ENCODE results near the gene PCSK6.

PCSK6 gene

GRCh38 chr15:101499863-101500713 lies 10.6 kb upstream of the PCSK6 start:
- no peak for DNase-seq (ENCODE audit: low read depth, low spot score)

- DNase-seq (ENCODE audit: low read depth, low spot score) = no peak
Observed at GRCh38 chr15:101498717-101499480, 9.4 kb upstream of the PCSK6 start.

DNA sequence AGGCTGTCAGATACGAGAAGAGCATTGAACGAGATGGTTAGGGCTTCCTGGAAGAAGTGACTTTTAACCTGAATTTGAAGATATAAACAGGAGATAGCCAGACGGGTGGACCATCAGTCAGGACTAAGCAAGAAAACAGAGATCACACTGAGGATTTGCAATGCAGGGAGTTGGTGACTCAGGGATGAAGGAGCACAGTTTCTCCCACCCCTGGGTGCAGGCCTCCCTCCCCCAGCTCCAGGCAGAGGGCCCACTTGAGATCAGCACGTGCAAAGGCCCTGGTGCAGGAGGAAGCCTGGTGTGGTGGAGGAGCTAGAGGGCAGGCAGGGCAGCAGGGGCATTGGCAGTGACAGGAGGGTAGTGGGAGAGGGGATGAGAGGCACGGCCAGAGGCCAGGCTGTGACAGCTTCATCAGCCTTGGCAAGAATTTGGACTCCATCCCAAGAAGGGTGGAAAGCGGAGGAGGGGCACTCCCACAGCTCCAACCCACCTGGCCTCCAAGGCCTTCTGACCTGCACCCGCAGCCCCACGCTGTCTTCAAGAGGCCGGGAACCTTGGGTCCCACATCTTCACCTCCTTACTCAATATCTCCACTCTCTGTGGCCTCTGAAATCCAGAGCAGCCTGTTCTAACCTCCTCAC lies 8.7 kb upstream of the PCSK6 start:
- DNase-seq (ENCODE audit: low read depth, low spot score) = no peak

DNA sequence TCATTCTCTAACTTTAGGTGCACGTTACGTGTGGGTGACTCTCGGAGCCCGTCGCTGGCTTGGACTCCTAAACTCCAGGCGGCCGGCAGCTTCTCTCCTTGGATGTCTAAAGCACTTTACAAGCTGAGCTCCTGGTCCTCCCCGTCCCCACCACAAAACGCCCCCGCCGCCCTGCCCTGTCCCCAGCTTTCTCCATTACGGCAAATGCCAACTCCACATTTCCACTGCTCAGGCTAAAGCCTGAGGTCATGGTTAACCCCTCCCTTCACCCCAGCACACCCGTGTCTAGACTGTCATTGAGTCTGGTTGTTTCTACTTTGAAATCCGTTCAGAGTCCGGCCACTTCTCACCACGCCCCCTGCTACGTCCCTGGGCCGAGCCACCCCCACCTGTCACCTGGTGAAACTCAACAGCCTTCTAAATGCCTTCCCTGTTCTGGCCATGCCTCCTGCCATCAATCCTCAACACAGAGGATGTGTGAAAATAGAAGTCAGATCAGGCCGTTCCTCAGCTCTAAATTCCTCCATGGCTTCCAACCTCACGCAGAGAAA lies 8.1 kb upstream of the PCSK6 start:
- no peak for DNase-seq (ENCODE audit: low read depth, low spot score)

- DNase-seq (ENCODE audit: low read depth, low spot score) = no peak
Observed at GRCh38 chr15:101497017-101497416, 7.5 kb upstream of the PCSK6 start.

DNA sequence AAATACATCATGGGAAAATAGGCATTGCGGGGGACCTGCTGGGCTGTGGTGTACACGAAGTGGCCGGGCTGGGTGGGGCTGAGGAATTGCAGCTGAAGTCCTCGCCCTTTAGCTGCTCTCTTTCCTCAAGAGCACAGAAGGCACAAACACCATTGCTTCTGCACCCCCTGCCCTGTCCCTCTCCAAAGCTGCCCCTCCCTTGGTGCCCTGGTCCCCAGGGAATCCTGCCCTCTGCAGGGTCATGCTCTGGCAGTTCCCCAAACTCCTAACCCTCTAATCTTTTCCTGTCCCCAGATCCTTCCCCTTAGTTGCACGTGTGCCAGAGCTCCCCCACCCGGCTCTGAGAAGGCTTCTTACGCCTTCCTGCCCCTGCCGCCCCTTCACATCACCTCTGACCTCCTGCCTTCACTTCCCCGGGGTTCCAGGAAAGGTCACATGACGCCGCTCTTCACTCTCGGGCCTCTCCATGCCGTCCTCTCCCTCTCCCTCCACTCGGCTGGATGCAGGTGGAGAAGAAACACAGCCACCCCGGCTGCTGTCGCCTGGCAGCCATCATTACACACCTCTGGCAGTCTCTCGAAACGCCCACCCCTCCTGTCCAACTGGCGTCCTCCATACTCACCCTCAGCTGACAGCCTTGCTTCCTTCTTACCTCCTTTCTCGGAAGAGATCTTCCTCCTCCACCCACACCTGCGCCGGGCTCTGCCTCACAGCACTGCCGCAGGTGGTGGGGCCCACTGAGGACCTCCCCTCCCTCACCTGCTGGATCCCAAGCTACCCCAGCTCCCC lies 6.9 kb upstream of the PCSK6 start:
- DNase-seq (ENCODE audit: low read depth, low spot score) = no peak

DNA sequence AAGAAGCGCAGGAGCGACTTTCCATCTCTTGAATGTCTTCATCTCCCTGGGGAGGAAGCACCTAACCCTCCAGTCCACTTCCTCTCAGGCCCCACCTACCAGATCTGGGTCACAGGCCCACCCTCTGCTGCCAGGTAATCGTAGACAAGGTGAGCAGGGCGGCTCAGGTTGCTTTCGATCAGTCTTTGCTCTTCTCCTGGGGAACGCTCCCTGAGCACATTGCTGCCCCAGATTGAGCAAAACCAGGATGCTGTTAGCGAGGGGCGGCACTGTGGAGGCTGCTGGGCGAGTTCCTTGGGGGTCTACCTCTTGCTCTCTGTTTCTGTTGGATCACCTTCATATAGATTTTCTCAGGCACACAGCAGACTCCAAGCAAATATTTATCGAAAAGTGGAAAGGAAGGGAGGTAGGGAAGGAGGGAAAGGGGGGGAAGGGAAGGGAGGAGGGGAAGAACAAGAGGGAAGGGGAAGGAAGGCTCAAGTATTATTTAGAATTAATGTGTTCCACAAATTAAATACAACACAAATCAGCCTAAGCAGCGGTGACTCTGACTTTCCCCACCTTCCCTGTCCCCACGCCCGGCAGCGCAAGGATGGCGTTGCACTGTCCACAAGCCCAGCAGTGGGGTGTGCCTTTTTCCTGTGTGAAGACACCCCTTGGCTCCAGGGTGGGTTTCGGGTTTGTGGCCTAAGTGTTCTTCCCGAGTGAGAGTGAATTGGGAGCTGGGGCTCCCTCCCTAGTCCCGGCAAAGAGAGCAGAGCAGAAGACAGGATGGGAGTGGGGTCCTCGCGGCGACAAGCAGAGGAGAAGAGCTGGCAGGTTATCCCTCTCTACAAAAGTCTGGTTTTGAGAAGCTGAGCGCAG lies 6.1 kb upstream of the PCSK6 start:
- DNase-seq (ENCODE audit: low read depth, low spot score) = no peak

- DNase-seq (ENCODE audit: low read depth, low spot score) = no peak
Observed at GRCh38 chr15:101494251-101494796, 4.8 kb upstream of the PCSK6 start.

DNA sequence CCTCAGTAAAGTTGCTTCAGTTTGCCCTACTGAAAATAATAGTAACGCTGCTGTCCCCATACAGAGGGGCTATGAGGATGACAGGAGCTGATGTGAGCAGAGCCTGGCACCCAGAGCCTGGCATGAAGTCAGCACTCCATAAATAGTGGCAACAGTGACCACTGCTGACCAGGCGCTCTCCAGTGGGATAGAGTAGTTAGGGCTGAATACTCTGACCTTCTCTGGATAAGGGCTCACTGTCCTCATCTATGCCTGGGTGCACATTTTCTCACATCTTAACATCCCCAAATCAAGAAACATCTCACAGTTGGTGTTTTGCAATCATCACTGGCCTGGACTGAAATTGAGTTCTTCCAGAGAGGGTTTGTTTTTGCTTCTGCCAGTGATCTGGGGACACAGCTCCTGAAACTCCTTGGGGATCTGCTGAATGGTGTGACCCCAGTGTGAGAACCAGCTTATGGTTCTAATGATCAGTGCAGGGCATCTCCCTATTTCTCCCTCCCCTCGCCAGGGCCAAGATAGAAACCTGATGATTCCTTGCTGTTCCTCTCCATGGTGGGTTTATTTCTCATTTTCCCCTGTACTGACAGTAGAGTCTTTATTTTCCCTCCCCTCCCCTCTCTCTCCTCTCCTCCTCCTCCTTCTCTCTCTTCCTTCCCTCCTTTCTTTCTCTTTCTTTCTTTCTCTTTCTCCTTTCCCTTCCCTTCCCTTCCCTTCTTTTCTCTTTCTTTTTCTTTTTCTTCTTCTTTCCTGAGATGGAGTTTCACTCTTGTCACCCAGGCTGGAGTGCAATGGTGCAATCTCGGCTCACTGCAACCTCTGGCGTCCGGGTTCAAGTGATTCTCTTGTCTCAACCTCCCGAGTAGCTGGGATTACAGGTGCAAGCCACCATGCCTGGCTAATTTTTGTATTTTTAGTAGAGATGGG lies 3.5 kb upstream of the PCSK6 start:
- DNase-seq (ENCODE audit: low read depth, low spot score) = no peak

DNA sequence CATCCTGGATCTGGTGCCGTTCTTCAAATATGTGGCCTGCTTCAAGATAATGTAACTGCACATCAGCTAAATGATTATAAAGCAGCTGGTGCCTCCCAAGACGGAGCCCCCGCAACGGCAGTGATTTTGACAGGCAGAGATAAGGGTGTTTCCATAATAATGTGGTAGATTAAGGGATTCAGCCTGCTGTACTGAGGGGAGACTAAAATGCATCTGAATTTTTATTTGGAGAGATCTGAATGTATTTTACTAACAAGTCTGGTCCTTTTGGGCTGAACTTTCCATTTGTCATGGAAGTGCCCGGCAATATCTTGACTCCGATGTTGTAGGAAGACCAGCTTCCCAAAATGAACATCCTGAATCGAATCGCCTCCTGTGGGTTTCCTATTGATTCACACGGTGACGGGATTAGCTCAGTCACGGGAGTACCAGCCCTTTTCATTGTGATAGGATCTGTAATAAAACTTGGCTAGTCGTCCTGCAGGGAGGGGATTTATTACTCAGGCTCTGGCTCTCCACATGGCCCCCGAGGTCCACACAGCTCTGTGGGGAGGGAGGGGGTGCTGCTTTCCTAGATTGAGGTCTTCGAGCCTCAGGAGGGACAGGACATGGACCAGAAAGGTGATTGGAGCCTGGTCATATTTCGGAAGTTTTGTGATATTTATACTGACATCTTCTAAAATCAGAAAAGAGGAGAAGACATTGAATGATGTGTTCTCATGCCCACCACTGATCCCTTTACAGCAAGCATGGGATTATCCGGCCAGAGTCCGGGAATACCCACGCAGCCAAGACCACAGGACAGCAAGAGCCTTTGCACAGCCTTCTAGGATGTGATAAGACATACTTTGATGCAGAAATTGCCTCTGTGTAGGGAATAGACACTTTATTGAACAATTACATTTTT lies 2.5 kb upstream of the PCSK6 start:
- no peak for DNase-seq (ENCODE audit: low read depth, low spot score)

DNA sequence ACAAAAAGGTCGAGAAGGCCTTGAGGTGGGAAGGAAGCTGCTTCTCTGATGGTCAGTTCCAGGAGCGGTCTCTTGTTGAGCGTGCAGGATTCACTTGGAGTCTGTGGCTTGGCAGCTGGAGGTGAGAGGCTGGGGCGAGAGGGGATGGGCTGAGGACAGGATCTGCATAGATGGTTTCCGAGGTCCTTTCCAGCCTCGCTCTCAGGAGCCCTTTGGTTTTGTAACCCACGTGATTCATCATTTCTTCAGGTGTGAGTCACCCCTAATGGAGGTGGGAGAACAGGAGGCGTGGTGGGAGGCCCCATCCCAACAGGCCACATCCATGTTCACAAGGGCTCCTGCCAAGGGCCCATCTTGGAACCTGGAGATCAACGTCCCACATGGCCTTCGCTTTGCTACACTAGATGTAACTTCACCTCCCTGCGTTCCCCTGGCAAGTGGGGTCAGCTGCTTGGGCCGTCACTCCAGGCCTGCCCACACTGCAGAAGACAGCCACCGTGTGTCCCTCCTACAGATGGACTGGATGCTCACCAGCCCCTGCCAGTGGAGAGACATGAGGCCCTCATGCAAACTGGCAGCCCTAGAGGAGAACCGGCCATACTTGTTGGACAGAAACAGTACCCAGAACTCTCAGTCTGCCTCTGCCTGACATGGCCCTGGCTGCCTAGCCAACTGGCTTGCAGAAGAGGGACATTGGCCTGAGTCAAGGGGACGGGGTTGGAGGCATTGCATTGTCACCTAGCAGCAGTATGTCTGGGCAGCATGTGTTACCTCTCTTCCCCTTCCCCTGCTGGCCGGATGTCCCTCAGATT lies 1.6 kb upstream of the PCSK6 start:
- no peak for DNase-seq (ENCODE audit: low read depth, low spot score)

- no peak for DNase-seq (ENCODE audit: low read depth, low spot score)
Observed at GRCh38 chr15:101490408-101490891, 943 bp upstream of the PCSK6 start.

DNA sequence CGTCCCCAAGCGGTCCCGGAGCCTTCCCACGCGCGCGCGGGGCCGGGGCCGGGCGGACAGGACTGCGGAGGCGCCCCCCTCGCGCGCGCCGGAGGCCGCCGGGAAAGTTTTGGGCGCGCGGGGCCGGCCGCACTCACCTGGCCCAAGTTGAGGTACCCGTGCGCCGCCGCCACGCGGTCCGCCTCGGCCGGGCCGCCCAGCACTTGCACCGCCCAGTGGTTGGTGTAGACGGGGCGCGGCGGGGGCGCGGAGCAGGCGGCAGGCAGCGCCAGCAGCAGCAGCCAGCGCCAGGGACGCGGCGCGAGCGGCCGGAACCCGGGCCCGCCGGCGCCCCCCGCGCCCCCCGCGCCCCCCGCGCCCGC lies 289 bp downstream of the PCSK6 start:
- peak; percentile 41 for DNase-seq (ENCODE audit: low read depth, low spot score)

DNA sequence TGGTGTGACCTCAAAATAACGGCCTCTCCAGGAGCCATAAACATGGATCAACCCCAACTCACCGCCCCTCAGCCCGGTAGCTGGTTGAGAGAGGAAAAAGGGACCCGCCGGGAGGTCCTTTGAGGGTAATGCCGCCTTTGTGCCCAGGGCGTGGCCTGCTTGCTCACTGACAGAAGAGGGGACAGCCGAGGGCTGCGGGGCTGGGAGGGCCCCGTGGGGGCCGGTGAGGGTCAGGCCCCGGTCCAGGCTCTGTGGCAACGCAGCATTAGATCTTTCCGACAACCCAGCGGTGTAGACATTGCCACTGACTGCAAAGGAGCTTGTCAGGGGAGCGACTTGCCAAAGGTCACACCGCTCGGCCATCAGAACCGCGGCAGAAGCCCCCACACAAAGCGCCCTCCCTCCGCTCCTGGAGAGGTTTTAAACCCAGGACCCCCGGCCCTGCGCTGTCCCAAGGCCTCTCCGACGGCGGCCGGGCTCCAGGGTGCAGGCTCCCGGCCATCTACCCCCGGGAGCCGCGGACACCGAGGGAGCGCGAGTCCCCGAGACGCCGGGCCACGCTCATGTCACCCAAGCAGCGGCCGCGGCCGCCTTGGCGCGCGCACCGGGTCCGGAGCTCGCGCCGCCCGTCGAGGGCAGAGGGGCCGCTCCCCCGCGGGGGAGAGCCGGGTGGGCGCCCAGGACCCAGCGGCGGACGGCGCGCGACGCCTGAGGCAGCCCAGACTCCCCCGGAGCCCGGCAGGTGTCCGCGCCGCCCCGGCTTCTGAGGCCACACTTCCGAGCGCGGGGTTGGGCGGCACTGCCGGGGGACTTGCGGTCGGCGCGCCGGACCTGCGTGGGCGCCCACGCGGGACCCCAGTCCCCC lies 975 bp downstream of the PCSK6 start:
- DNase-seq (ENCODE audit: low read depth, low spot score) = no peak

- no peak for DNase-seq (ENCODE audit: low read depth, low spot score)
Observed at GRCh38 chr15:101486696-101487459, 2.6 kb downstream of the PCSK6 start.
